ENCODE measurements around the gene CSNK1G2.
"Not testable (repeated sequence)": the region's sequence is repeated elsewhere in the genome, so short reads cannot be mapped to it uniquely, and the experiment has no call there.

The CSNK1G2 gene

GRCh38 chr19:1988464-1988863 lies 47.5 kb downstream of the CSNK1G2 start:
- DNase-seq (ENCODE audit: low read depth): not testable (repeated sequence)

GRCh38 chr19:1989513-1990229 lies 48.7 kb downstream of the CSNK1G2 start:
- DNase-seq (ENCODE audit: low read depth): no peak

DNA sequence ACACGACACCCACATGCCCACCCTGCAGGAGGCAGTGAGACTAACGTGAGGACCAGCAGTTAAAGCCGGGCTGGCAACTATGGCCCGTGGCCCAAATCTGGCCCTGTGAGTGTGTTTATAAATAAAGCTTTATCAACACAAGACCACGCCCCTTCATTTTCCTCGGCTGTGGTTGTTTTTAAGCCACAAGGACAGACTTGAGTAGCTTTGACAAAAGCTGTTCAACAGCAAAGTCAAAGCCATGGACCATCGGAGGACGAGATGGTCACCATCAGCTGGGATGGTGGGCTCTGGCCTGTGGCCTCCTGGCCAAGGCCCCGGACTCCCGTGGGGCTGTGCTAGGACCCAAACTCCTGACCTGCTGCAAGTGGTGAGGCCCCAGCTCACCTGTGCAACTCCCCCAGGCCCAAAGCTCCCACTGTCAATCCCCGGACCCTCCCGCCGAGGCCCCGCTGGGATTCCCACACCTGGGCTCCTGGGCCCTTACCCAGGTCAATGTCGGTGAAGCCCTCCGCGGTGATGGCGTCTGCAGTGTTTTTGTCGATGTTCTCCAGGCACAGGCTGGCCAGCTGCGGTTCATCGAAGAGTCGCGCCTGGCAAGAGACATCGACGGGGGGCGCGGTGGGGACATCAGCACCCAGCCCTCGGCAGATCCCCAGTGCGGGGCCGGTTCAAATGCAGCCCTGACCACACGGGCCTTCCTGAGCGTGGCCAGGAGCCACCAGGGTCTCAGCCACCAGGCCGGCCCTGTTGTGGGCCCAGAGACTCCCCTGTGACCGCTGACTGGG lies 49.5 kb downstream of the CSNK1G2 start:
- DNase-seq (ENCODE audit: low read depth): no peak

DNA sequence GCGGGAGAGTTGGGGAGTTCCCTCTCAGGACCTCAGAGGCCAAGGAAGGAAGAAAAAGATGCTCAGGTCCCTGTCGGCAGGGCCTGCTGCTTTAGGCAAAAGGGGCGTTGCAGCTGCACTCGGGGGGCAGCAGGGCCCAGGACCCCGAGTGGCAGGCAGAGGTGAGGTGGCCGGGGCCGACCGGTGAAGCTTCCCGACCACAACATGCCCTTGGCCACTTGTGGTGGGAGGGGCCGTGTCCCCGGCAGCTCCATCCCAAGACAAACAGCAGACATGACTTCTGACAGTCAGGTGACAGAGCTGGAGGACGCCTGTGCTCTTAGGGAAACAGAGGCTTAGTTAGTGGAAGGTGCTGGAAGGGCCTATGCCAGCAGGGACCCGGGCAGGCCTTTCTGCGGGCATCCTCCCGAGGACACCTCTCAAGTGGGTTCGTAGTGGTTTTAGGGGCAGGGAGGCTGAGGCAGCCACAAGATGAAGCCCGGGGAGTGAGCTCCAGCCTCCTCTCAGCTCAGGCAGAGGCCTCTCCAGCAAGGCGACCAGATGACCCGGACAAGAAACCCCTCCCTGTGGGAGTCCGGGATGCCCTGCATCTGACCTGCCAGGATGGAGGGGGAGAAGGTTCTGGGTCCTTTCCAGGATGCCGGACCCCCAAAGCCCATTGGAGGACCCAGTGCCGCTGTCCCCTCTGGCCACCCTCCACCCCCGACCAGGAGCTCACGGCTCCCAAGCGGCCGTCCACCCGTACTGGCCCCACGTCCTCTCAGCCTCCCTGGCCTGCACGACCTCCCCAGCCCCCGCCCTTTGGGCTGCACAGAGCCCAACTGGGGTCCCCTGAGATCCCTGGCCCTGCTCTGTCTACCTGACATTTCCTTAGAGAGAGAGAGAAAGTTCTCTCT lies 50.3 kb downstream of the CSNK1G2 start:
- DNase-seq (ENCODE audit: low read depth): no peak

DNA sequence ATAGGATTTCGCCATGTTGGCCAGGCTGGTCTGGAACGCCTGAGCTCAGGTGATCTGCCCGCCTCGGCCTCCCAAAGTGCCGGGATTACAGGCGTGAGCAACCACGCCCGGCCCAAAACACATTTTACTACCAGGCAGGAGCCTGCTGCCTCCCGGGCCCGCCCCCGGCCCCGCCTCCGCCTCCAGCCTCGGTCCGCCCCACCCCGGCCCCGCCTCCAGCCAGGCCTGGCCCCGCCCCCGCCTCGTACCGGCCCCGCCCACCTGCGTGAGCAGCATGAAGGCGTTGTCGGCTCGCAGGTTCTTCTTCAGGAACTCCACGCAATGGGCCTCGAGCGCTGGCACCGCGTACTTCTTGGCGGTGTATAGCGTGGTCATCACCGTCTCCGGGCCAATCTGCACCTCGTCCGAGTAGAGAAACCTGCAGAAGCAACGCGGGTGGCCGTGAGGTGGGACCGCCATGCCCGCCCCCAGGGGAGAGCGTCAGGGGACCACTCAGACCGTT lies 51.8 kb downstream of the CSNK1G2 start:
- DNase-seq (ENCODE audit: low read depth): no peak

DNA sequence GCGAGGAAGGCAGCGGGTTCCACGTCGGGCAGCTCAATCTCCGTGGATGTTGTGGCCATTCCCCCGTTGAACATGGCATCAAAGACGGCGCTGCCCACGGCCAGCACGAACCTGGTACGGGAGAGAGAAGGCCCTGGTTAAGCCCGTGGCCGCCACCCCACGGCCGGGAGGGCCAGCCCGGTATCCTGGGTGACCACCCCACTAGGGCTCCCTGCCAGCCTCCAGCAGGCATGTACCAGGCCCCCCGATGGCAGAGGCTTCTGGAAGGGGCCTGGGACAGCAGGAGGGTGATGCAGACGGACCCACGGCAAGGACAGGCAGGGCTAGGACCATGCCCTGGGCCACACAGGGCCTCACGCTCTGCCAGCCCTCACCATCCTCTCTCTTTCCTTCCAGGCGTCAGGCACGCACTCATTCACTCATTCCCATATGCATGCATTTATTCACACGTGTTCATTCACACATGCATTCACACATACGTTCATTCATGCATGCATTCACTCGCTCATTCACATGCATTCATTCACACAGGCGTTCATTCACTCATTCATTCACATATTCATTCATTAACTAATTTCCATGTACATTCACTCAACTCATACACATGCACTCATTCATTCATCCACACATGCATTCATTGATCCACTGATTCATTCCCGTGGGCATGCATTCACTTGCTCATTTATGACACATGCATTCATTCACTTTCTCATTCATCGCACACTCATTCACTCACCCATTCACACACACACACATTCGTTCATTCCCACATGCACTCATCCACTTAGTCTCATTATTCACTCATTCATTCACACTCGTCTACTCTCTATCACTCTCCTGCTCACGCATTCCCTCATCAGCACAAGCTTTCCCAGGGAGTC lies 56.6 kb downstream of the CSNK1G2 start:
- DNase-seq (ENCODE audit: low read depth): no peak

DNA sequence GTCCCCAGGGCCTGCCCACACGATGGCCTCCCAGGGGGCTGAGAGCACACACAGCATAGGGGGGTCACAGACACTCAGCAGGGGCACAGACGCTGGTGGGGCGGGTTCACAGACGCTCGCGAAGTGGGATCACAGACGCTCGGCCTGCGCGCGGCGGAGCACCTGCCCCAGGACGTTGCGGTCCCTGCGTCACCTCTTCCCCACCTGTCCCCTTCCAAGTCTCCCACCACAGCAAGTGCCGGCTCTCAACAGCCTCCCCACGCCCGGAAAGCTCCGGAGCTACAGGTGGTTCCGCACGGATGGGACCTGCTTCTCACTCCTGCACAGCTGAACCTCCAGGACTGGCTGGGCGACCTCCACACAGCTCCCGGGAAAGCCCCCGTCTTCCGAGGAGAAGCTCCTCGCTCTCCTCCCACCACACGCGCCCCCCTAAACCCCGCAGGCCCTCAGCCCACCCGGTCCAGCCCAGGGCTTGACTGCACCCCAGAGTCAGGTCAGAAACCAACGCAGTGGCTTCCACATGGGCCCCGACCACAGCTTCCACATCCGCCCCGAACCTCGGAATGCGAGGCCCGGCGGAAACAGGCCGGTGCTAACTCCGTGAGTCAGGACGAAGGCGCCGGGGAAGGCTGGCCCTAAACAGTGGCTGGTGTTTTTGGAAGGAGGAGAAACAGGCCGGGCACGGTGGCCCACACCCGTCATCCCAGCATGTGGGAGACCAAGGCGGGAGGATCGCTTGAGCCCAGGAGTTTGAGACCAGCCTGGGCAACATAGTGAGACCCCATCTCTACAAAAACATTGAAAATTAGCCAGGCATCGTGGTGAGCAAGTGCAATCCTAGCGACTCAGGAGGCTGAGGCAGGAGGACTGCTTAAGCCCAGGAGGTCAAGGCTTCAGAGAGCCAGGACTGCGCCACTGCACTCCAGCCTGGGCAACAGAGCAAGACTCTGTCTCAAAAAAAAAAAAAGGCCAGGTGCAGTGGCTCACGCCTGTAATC lies 58.0 kb downstream of the CSNK1G2 start:
- DNase-seq (ENCODE audit: low read depth): no peak

- DNase-seq (ENCODE audit: low read depth): no peak
Observed at GRCh38 chr19:1999856-2000515, 59.0 kb downstream of the CSNK1G2 start.

GRCh38 chr19:2003874-2004273 lies 62.9 kb downstream of the CSNK1G2 start:
- DNase-seq (ENCODE audit: low read depth): no peak

DNA sequence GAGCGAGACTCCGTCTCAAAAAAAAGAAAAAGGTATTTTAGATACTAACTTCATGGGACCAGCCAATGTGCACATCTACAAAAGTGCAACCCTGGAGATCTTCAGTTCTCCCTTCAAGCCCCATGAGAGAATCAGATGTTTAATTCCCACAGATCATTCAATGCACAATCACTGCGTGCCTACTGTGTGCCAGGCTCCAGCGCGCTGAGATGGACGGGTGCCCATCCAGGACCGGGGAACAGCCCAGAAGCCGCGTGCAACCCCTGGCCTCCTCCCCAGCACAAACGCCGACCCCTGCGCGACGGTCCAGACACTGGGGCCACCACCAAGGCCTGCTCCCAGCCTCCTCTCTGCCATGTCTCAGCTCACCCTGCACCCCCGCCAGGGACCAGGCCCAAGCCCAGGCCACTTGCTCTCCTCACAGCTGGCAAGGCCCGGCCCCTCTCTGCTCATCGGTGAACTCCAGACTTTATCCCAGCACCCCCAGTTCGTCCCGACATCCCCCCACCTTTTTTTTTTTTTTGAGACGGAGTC lies 69.2 kb downstream of the CSNK1G2 start:
- DNase-seq (ENCODE audit: low read depth): no peak

DNA sequence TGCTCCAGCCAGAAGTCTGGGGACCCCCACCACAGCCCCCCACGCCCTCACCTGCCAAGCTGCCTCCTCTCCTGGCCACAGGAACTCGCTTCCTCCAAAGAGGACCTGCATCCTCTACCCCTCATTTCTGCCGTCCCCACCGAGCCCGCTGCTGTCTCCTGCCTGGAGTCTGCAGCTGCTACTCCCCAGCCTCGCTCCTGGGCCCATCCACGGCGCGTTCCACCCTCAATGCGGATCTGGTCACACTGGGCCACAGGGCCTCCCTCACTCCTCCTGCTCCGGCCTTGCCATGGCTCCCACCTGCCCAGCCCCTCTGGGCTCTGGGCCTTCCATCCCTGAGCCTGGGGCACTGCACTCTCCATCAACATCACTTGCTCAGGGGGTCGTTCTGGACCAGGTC lies 70.2 kb downstream of the CSNK1G2 start:
- no peak for DNase-seq (ENCODE audit: low read depth)

DNA sequence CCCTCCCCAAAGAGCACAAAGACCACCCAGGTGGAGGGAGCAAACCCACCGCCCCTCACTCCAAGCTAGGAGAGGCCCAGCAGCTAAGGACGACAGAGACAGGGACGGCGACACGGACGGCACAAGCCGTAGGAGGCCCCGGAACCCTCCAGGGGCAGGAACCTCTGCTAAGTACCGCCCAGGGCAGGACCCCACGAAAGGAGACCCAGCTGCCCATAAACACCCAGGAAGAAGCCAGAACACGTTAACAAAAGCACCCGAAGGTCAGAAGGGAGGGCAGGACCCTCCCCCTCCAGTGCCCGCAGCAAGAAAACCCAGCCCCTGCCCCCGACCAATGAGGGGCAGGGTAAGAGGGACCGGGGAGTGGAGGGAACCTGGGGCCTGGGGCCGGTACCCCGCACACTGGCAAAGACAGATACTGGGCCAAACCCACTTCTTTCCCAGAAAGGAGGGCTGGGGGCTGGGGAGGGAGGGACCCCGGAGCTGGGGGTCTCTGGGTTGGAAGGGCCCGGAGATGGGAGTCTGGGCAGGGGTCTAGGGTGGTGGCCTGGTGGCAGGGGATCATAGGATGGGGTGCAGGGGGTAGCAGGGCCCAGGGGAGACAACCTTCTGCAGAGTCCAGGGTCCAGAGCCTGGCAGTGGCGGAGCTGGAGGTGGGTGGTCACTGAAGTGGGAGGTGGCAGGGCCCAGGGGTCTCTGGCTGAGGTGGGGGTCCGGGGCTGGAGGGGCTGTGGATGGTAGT lies 72.1 kb downstream of the CSNK1G2 start:
- DNase-seq (ENCODE audit: low read depth): no peak

DNA sequence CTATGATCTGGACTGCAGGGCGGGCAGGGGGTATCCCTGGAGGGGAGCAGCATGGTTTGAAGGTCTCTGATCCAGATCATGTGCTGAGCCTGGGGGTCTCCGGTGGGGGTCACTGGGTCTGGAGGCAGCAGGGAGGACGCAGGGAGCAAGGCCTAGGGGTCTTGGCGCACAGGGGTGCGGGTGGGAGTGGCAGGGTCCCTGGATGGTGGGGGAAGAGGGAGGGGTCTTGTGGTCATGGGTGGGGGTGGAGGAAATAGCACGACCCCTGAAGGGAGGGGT lies 72.7 kb downstream of the CSNK1G2 start:
- DNase-seq (ENCODE audit: low read depth): no peak

DNA sequence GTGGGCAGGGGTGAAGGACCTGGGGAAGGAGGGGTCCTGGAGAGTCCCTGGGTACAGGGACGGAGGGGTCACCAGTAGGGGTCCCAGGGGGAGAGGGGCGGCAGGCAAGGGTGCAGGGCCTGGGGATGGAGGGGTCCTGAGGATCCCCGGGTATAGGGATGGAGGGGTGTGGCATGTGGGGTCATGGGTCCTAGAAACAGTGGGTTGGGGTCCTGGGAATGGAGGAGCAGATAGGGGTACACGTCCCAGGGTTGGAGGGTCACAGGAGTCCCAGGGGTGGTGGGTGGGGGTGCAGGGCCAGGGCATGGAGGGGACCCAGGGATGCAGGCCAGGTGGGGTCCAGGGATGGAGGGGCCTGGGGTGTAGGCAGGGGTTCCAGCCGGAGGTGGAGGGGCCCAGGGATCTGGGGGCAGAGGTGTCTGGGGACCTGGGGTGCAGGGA lies 73.2 kb downstream of the CSNK1G2 start:
- DNase-seq (ENCODE audit: low read depth): no peak

DNA sequence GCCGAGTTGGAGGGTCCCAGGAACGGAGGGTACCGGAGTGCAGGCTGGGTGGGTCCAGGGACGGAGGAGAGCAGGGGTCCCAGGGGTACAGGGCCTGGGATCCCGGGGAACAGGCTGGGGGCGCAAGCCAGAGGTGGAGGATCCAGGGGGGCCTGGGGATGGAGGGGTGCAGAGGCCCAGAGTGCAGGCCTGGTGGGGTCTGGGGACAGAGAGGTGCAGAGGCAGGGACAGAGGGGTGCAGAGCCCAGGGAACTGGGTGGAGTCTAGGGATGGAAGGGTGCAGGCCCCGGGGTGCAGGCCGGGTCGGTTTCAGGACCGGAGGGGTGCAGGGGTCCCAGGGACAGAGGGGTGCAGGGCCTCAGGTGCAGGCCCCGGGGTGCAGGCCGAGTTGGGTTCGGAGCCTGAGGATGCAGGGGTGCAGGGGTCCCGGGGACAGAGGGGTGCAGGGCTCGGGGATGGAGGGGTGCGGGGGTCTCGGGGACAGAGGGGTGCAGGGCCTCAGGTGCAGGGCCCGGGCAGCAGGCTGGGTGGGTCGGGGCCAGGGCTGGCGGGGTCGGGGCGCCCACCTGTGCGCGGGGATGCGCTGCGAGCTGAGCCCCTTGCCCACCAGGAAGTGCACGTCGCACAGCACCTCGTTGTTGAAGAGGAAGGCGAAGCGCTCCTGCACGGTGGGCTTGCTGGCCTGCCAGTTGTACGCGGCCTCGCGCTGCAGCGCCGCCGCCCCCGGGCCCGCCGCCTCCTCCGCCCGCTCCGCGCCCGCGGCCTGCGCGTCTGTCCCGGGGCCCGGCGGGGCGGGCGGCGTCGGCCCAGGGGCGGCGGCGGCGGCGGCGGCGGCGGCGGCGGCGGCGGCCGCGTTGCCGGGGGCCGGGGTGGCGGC lies 74.0 kb downstream of the CSNK1G2 start:
- DNase-seq (ENCODE audit: low read depth): no peak

GRCh38 chr19:2015608-2015950 lies 74.6 kb downstream of the CSNK1G2 start, which contains the start of gene BTBD2:
BTBD2 (minus strand) TSS chr19:2015714; CDS start chr19:2015703, 11 bp downstream.
- peak; percentile 91 for DNase-seq (ENCODE audit: low read depth)

- peak; percentile 96 for DNase-seq (ENCODE audit: low read depth)
Observed at GRCh38 chr19:2016041-2016807, 75.3 kb downstream of the CSNK1G2 start.
